ENCODE results near the gene GABARAP. TPM values are rescaled to one million over a fixed set of nuclear protein-coding genes. Genes with fewer than 3 reads are reported as not detected.

Gene GABARAP
- total RNA-seq, 2 donors from 2014 or later = 187 to 446 TPM

- peak; percentile 40 for TF ChIP-seq CTCF (IDR thresholded peaks at IDR 0.05)
- peak overlapping the region; percentile 84 for H3K4me3 ChIP-seq
- ATAC-seq (ENCODE audit: insufficient number of reproducible peaks, low FRiP score, low read depth) (peak; percentile 57), DNase-seq (ENCODE audit: low spot score) (peak; percentile 98)
- H3K27me3 ChIP-seq (replicated peaks; ENCODE audit: insufficient read depth) = no peaks in the 10 kb centered on the region
- H3K9me3 ChIP-seq = no peaks in the 10 kb centered on the region
- H3K36me3 ChIP-seq = no peaks in the 10 kb centered on the region
- H3K27ac ChIP-seq = peak overlapping the region; percentile 56 to 61
- peaks cover 29 to 44% of the 10 kb centered on the region in 2 donors for H3K4me1 ChIP-seq (ENCODE audit: control insufficient read depth in 1 of 2, low read depth in 2 of 2)
Observed at GRCh38 chr17:7214300-7215135, 27.7 kb downstream of the GABARAP start.

DNA sequence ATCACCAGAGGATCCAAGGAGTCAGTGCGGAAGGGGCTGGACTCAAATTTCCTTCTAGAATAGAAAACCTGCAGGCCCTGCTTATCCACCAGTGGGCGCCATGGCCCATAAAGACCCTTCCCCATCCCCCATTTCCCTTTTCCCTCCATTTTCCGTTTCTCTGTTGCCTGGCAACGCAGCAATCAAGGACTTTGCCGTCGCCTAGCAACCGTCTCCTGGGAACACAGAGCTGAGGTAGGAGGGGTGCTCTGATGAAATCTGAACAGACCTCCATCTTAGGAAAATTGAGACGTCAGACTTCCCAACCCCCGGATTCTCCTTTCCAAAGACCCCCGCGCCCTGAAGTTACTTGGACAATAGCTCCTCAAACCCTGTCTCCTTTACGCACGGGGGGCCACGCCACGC lies 28.4 kb downstream of the GABARAP start:
- Histone ChIP-seq H3K9me3 (no peaks in the 10 kb centered on the region), H3K4me3 (peak overlapping the region; percentile 84), H3K27ac (peak overlapping the region in 1 of 2 donors; percentile 61), H3K36me3 (no peaks in the 10 kb centered on the region), H3K4me1 (ENCODE audit: control insufficient read depth in 1 of 2, low read depth in 2 of 2) (peaks cover 29 to 38% of the 10 kb centered on the region in 2 donors), H3K27me3 (replicated peaks; ENCODE audit: insufficient read depth) (no peaks in the 10 kb centered on the region)
- TF ChIP-seq CTCF (IDR thresholded peaks at IDR 0.05) = no peak
- DNase-seq (ENCODE audit: low spot score) (peak; percentile 56), ATAC-seq (ENCODE audit: insufficient number of reproducible peaks, low FRiP score, low read depth) (peak; percentile 33)

GRCh38 chr17:7211491-7212273 lies 30.6 kb downstream of the GABARAP start:
- no peak for ATAC-seq (ENCODE audit: insufficient number of reproducible peaks, low FRiP score, low read depth)
- Histone ChIP-seq H3K4me1 (ENCODE audit: control insufficient read depth in 1 of 2, low read depth in 2 of 2) (peaks cover 16 to 21% of the 10 kb centered on the region in 2 donors), H3K27ac (no peak overlapping the region), H3K4me3 (no peak overlapping the region), H3K9me3 (no peaks in the 10 kb centered on the region), H3K27me3 (replicated peaks; ENCODE audit: insufficient read depth) (no peaks in the 10 kb centered on the region), H3K36me3 (no peaks in the 10 kb centered on the region)
- no peak for TF ChIP-seq CTCF (IDR thresholded peaks at IDR 0.05)
- DNase-seq (ENCODE audit: low spot score) = no peak

- DNase-seq (ENCODE audit: low spot score) (no peak), ATAC-seq (ENCODE audit: insufficient number of reproducible peaks, low FRiP score, low read depth) (no peak)
- H3K9me3 ChIP-seq = no peaks in the 10 kb centered on the region
- H3K4me1 ChIP-seq (ENCODE audit: control insufficient read depth in 1 of 2, low read depth in 2 of 2) = peaks cover 2 to 13% of the 10 kb centered on the region in 2 donors
- no peaks in the 10 kb centered on the region for H3K36me3 ChIP-seq
- no peak overlapping the region for H3K4me3 ChIP-seq
- no peaks in the 10 kb centered on the region for H3K27me3 ChIP-seq (replicated peaks; ENCODE audit: insufficient read depth)
- H3K27ac ChIP-seq = no peak overlapping the region
- no peak for TF ChIP-seq CTCF (IDR thresholded peaks at IDR 0.05)
Observed at GRCh38 chr17:7208754-7209460, 33.3 kb downstream of the GABARAP start.

Measured in thoracic aorta (tissue), 2 donors.